ENCODE measurements around the gene LOXL3. TPM values are rescaled to one million over a fixed set of nuclear protein-coding genes. Genes with fewer than 3 reads are reported as not detected.
A peak's percentile ranks its signal among the peaks of the same experiment; 100 is the strongest.

LOXL3 gene
- total RNA-seq, 2 donors from 2014 or later, result 6.1 to 11.8 TPM

DNA sequence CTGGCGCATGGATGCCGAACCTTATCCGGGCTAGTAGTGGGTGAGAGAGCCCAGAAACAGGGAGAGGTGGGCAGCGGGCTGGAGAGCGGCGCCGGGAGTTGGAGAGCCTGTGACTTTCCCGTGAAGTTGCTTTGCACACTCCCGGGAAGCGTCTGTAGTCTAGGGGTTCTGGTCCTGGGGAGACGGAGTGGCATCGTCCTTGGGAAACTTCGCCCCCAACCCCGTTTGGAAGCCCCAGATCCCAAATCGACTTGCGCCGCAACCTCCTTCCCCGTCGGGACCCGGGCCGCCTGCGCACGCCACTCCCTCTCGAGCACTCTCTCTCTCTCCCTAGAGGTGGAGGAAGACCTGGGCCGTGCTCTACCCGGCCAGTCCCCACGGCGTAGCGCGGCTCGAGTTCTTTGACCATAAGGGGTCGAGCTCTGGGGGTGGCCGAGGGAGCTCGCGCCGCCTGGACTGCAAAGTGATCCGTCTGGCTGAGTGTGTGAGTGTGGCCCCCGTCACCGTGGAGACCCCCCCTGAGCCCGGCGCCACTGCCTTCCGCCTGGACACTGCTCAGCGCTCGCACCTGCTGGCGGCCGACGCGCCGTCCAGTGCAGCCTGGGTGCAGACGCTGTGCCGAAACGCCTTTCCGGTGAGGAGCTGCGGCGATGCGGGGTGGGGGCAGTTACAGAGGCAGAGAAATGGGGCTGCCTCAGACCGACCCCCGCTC is 1.2 kb upstream of the LOXL3 start:
- intact Hi-C loops (cut with DNase I), result no loop called here
- DNase-seq (ENCODE audit: low spot score), result peak; percentile 91

DNA sequence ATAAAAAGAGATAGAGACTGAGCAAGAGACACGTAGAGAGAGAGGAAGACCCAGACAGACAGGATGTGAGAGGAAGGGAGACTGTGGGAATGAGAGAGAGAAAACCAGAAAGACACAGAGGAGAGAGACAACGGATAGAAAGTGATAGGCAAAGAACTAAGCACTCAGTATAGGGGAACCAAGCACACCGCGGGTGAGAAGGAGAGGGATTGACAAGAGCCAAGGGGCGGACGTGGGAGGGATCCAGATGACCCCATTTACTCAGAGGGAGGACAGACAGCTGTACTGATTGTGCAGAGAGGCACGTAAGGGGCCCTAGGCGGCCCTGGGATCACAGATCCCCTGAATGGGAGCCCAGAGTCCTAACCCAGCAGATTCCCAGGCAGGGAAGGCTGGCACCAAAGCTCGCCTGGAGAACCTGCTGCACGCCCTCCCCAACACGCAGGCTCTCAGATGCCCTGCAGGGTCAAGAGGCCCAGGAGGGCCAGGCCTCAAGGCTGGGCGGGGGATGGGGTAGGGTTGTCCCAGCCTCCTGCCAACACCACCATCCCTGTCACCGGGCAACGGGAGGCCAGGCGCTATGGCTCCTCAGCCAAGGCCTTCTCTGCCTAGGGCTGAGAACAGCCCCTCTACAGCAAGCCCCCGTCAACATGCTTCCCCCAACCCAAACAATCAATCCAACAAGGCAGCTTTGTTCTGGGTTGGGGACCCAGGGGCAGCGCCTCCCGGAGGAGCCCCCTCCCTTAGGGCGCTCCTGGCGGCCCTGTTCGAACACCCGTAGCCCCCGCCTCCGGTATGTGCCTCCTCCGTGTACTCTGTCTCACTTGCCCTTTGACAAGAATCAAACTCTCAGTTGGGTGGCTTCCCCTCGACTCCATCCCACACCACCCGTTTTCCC is 579 bp downstream of the LOXL3 start:
- DNase-seq (ENCODE audit: low spot score), result peak; percentile 79
- intact Hi-C loops (cut with DNase I), result no loop called here

DNA sequence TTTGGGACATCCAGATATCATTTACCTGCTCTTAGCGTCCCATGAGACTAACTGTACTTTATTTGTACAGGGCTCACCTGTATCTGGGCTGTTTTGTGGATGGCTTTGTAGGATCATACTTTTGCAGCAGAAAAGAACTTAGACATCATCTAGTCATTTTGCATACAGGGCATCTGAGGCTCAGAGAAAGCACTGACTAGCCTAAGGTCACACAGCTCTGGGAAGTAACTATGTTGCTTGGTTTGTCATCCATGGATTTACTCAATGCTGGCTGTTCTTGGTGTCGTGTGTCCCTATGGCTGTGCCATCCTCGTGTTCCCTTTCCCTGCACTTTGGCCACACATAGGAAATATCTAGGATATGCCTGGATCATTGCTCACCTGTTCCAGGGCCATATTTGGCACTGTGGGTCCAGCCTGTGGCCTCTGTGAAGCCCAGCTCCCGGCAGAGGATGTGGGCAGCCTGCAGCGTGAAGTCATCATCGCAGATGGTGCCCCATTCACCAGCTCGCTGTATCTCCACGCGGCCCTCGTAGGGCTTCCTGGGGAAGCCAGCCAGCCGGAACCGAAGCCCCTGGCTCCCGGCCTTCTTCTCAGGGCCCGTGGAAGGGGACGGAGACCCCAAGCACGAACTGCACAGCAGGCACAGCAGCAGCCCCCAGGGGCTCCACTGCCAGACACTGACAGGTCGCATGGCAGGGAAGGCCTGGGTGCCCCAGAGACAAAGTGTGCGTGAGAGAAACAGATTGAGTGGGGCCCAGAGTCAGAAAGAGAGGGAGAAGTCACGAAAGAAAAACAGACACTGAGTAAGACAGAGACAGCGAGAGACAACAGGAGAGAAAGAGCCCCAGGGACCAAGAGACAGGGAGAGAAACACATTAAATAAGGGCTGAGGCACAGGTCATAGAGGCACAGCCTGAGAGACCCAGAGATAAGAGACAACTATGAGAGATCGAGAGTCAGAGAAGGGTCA is 1.5 kb downstream of the LOXL3 start:
- DNase-seq (ENCODE audit: low spot score), result no peak
- intact Hi-C loops (cut with DNase I), result no loop called here

DNA sequence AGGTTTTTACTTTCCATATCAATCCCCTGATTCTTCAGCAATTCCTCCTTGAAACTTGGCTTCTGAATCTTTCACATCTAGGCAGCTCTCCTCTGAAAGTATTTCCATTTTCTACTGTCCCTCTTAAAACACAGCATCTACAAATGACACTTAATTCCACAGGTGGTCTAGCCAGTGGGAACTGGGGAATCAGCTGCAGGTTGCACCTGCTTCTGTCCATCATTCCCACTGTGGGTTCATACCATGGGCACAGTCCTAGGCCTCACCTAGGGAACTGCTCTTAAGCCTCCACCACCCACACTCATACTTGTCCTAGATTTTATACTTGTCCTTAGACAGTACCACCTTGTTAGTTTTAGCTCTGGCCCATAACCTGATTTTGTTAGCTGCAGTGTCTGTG is 2.2 kb downstream of the LOXL3 start:
- DNase-seq (ENCODE audit: low spot score), result no peak
- intact Hi-C loops (cut with DNase I), result no loop called here

DNA sequence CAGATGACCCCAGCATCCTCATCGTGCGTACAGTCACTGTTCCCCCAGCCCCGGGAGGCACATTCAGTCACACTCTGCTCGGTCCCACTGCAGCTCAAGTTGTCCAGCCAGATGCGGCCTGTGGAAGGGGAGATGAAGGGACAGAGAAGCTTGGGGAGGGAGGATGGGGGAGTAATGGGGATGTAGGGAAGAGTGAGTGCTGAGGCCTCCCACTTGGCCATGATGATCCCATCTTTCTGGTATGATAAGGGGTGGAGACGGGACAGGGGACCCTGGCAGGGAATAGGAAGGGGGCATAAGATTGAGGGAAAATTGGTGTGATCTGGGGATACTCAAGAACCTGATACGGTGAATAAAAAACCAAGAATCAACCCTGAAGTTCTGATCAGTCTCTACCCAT is 3.5 kb downstream of the LOXL3 start:
- intact Hi-C loops (cut with DNase I), result no loop called here
- no peak for DNase-seq (ENCODE audit: low spot score)

DNA sequence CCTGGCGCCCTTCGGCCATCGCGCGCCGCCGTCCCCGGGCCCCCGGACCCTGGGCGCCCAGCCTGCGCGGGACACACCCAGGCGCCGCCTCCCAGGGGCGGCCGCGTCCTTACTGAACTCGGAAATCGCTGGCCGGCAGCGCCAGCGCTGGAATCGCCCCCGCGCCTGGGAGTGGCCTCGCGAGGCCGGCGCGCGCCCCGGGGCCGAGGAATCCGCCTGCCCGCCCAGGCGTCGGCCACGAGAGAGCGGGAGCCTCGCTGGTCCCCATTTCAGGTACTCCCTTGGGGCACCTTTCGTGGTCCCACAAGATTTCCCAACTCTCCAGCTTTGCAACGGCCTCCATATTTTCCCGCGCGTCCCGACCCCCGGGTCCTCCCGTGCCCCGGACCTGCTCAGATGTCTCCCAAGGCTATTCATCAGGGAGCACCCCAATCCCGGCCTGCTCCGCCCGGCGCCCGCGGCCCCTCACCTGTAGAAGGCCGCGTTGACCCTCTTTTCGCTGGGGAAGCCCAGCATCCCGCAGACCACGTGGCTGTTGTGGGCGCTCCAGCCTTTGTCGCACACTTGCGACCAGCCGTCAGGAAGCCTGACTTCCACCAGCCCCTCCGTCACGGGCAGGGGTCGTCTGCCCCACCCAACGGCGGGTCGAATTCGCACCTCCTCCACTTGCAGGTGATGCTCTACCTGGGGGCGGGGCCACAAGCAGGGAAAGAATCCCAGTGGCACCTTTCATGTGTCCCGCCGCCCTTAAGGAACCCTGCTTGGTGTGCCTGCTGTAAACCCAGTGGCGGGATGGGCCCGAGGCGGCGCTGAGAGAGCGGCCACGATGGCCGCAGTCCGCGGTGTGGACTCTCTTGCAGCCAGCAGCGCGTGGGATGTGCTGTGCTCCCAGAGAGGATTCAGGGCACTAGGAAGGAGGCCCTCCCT is 4.6 kb downstream of the LOXL3 start:
- intact Hi-C loops (cut with DNase I), result no loop called here
- DNase-seq (ENCODE audit: low spot score), result peak; percentile 91

DNA sequence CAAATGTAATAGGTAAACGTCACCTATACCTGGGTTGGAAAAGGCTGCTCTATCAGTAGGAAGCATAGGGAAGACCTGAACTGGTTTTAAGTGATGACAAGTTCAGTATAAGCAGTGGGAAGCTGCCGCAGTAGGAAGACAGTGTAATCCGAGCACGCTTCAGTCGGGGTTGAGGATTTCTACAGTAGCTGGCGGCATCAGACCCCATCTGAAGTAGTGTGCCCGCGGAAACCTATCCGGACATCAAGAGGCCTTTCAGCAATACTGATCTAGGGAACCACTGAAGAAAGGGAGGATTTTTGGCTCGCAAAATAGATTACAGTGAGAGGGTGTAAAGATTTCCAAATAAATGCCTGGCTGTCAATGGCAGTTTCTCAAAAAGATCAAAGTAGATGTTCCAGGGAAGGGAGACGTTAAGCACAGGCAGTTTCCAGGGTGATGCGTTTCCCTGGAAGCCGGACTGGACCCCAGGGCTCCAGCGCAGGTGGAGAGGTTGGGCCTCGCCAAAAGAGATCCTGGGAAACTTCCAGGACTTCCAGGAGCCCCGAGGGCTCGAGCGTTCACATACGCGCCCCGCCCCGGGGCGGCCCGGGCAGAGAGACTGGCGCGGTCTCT is 5.3 kb downstream of the LOXL3 start:
- intact Hi-C loops (cut with DNase I), result no loop called here
- DNase-seq (ENCODE audit: low spot score), result no peak

DNA sequence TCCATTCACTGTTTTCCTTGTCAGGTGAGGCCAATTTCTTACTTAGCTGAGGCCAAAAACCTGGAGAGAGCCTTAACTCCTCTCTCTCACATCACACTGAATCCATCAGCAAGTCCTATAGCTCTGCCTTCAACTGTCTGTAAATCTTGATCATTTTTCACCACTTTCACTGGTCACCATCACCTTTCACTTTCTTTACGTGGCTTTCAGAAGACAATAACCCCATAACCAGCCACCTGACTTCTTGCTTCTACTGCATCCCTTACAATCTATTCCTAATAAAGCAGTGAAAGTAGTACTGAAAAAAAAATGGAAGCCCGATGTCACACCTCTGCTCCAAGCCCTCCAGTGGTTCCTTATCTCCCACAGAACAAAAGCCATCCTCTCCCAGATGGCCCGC is 7.7 kb downstream of the LOXL3 start:
- intact Hi-C loops (cut with DNase I), result no loop called here

DNA sequence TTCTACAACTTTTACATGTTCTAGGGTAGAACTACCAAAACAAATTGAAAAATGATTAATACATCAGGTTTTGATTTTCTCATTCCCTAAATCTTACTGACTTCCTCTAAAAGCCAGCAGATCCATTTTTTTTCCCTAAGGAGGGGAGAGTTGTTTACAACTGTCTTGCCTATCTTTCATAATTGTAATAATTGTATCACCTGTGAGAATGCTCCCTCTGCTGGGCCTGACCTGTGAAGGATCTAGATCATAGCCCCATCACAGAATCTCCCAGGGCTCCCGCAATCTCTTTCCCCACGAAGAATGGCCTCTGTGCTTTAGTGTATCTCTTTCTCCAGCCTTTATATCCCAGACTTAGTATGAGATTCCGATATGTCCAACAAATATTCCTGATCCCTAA is 9.1 kb downstream of the LOXL3 start:
- intact Hi-C loops (cut with DNase I), result no loop called here
- no peak for DNase-seq (ENCODE audit: low spot score)

More for the DNA sequence above, 7.7 kb downstream of the LOXL3 start:
- DNase-seq (ENCODE audit: low spot score), result no peak

DNA sequence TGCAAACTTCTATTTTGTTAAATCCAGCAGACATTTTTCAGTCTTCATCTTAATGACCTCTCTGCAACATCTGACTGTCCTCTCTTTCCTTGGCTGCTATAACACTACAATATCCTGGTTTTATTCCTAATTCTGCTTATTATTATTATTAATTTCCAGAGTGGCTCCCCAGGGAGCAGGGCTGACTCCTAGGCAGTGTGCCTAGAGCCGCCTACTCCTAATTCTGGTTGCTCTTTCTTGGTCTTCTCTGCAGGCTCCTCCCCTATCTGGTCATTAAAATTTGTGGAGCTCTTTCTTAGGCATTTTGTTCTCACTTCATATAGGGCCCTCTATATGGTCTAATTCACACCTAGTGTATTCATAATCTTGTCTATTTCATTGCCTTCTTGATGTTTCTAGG is 10.8 kb downstream of the LOXL3 start:
- no peak for DNase-seq (ENCODE audit: low spot score)
- intact Hi-C loops (cut with DNase I), result loop anchor here in 1 of 2 donors (1.0 kb wide), 1 partner anchor 21 kb away; no protein-coding TSS in a partner anchor

DNA sequence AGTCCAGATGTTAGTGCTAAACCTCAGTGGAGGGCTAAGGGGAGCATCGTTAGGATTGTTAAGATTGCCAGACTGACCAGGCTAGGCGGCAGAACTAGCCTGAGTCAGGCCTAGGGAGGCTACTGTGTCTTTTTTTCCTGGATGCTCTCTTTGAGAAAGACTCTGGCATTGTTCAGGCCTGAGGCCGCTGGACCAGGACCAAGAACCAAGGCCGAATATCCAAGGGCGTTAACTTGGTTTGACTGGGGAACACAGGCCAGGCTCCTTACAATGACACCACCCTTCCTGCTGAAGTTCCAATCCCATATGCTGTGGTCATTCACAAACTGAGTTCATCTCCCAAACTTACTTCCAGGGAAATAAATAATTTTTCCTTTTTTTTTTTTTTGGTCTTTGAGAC is 13.5 kb downstream of the LOXL3 start:
- intact Hi-C loops (cut with DNase I), result no loop called here
- peak; percentile 94 for DNase-seq (ENCODE audit: low spot score)

DNA sequence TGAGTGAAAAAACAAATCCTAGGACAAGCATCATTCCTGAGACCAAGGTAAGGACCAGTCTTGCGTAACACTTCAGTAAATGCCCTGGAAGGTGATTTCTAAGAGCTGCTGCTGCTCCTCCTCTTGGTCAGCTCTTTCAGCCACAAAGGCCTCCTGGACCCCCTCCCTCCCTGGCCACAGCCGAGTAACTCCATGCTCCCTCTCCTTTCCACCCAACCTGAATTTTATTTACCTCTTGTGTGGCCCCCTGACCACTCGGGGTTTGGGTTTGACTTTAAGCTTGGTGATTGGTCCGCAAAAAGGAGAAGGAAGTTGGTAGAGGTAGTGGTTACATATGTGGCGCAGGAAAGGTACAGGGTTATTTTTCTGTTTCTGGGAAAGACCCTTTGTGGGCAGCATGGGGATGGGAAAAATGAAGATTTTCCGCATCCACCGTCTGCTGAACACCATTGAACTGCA is 14.8 kb downstream of the LOXL3 start:
- intact Hi-C loops (cut with DNase I), result no loop called here
- no peak for DNase-seq (ENCODE audit: low spot score)

DNA sequence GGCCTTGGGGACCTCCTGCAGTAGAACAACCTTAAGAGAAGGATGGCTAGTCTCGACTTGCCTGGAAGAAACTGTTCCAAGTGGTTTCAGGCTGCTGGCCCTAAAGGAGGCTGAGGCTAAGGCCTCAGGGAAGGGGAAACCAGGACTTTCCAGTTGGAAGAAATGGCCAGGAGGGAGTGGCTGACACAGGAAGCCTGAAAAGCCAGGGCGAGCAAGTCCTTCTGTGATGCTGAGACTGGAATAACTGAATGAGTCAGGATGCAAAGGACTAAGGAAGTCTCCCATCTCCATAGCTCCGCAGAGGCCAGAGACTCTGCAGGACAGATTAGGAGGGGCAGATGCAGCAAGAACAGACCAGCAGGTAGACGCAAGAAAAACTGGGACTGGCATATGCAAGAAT is 16.6 kb downstream of the LOXL3 start:
- intact Hi-C loops (cut with DNase I), result no loop called here
- DNase-seq (ENCODE audit: low spot score), result no peak

DNA sequence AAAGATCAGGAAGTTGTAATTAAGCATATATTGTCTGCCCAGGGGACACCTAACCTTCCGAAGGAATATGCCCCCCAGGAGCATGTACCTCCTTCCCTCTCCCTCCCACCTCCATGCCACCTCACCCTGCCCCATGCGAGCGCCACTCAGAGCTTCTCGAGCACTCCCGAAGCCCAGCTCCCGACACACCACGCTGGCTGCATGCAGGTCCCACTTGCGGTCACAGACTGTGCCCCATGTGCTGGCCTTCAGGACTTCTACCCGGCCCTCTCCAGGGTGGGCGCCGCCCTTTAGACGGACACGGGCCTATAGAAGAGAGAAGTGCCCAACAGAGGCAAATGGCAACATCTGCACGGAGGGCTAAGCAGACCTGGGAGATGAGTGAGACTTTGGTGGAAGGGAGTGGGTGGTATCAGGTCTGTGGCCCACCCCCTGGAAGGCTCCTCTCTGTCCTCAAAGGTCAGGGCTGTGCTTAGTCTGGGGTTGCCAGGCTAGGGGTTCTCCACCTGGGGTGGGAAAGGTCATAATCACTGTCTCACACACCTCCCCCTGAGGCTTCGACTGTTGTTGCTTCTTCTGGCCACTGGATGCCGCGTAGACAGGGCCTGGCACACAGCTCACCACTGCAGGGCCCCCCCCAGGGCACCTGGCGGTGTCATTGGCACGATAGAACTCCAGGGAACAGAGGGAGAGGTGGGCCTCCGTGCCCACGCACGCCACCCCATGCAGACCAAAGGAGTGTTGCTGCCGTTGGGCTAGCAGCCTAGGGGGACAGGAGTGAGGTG is 17.4 kb downstream of the LOXL3 start:
- intact Hi-C loops (cut with DNase I), result no loop called here
- no peak for DNase-seq (ENCODE audit: low spot score)

DNA sequence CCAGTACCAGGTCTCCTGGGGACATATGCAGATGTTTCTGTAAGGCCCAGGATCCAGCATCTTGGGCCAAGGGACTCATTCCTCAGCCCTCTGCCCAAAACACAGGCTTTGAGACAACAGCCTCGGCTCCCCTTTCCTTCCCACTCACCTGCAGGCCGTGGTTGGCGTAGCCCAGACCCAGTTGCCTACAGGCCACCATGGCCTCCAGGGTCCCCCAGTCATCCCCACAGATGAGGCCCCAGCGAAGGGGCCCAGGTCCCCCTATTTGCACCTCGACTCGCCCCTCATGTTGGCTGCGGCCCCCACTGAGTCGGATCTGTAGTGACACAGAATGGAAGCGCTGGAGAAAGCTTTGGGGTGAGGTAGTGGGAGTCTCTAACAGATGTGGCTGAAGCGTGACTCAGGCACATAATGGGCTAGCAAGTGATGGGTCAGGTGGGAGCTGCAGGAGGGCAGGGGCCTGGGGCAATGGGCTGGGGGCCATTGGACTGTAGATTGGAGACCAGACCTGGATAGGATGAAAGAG is 18.2 kb downstream of the LOXL3 start:
- intact Hi-C loops (cut with DNase I), result no loop called here
- DNase-seq (ENCODE audit: low spot score), result no peak

DNA sequence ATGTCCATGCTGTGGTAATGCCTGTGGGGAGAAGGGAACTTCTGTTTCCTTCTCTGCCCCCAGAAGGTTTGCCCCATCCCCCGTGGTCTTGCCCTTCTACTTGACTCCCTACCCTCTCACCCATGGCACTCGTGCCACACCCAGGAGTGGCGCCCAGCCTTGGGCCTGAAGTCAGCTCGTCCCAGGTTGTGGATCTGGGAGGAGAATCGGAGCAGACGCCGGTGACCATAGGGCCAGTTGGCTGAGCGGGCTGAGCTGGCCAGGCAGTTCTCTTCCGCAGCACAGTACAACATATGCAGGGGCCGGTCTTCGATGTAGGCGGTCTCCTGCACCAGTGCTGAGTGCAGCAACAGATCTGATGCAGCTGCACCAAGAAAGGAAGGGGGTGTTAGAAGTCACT is 19.3 kb downstream of the LOXL3 start:
- intact Hi-C loops (cut with DNase I), result no loop called here
- DNase-seq (ENCODE audit: low spot score), result no peak

DNA sequence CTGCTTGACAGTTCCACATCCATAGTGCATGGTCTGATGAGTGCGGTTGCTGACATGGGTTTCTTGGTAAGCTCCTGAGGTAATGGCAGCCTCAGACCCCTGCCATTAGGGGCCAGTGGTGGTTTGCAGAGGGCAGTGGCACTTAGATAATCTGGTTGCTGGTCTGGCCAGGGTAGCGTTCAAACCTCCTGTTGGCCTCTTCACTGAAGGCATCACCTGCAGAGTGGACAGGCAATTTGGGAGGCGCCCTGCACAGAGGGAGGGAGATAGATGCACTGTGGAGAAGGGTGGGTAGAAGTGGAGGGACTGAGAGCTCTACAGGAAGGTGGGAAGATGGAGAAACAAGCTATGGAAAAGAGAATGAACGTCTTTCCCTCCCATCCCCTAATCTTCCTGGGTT is 20.3 kb downstream of the LOXL3 start:
- intact Hi-C loops (cut with DNase I), result no loop called here

More for the DNA sequence above, 20.3 kb downstream of the LOXL3 start:
- DNase-seq (ENCODE audit: low spot score), result no peak

Data from posterior vena cava (tissue), 2 donors.